Medulla oblongata (tissue), 1 donor: ENCODE results near the gene NR5A2.
"Not testable (repeated sequence)": the region's sequence is repeated elsewhere in the genome, so short reads cannot be mapped to it uniquely, and the experiment has no call there.

Experiments used
- DNase-seq: peaks from one replicate; pipeline ENCODE4 v3.0.0-alpha.2; 2015; ENCODE audit errors: extremely low spot score

Gene NR5A2

GRCh38 chr1:200163911-200164310 is 136.4 kb downstream of the NR5A2 start:
- no peak for DNase-seq

- no peak for DNase-seq
Measured at GRCh38 chr1:200165493-200166220, 138.1 kb downstream of the NR5A2 start.

GRCh38 chr1:200166411-200166810 is 138.9 kb downstream of the NR5A2 start:
- DNase-seq: no peak

GRCh38 chr1:200168926-200169325 is 141.4 kb downstream of the NR5A2 start:
- DNase-seq: no peak

GRCh38 chr1:200172311-200172710 is 144.8 kb downstream of the NR5A2 start:
- DNase-seq: no peak

- no peak for DNase-seq
Measured at GRCh38 chr1:200173097-200173618, 145.6 kb downstream of the NR5A2 start.

GRCh38 chr1:200174525-200175295 is 147.2 kb downstream of the NR5A2 start:
- DNase-seq: no peak

GRCh38 chr1:200176181-200176580 is 148.7 kb downstream of the NR5A2 start:
- DNase-seq: no peak

GRCh38 chr1:200176798-200177197 is 149.3 kb downstream of the NR5A2 start:
- no peak for DNase-seq

- DNase-seq: no peak
Measured at GRCh38 chr1:200178340-200178739, 150.8 kb downstream of the NR5A2 start.

- no peak for DNase-seq
Measured at GRCh38 chr1:200179126-200179780, 151.7 kb downstream of the NR5A2 start.

- DNase-seq: no peak
Measured at GRCh38 chr1:200179781-200180160, 152.3 kb downstream of the NR5A2 start.

- DNase-seq: no peak
Measured at GRCh38 chr1:200180821-200181220, 153.3 kb downstream of the NR5A2 start.

- no peak for DNase-seq
Measured at GRCh38 chr1:200181861-200182260, 154.4 kb downstream of the NR5A2 start.

- no peak for DNase-seq
Measured at GRCh38 chr1:200182701-200183100, 155.2 kb downstream of the NR5A2 start.

- no peak for DNase-seq
Measured at GRCh38 chr1:200183637-200184036, 156.1 kb downstream of the NR5A2 start.

GRCh38 chr1:200184196-200184595 is 156.7 kb downstream of the NR5A2 start:
- peak; percentile 72 for DNase-seq

GRCh38 chr1:200185191-200185590 is 157.7 kb downstream of the NR5A2 start:
- not testable (repeated sequence) for DNase-seq

GRCh38 chr1:200187332-200187731 is 159.8 kb downstream of the NR5A2 start:
- not testable (repeated sequence) for DNase-seq

GRCh38 chr1:200191993-200192392 is 164.5 kb downstream of the NR5A2 start:
- DNase-seq: no peak

GRCh38 chr1:200194477-200194876 is 167.0 kb downstream of the NR5A2 start:
- no peak for DNase-seq

- no peak for DNase-seq
Measured at GRCh38 chr1:200198236-200198635, 170.7 kb downstream of the NR5A2 start.
